WTC11 (cell line): ENCODE results near the gene LUM. TPM values are rescaled to one million over a fixed set of nuclear protein-coding genes. Genes with fewer than 3 reads are reported as not detected.

ENCODE experiments used
- ATAC-seq: fragments of 200-7000 bp; cut with Tn5 transposase; 2 replicates; pipeline ENCODE4 v1.10.0; 2021; ENCODE audit warnings: mild to moderate bottlenecking, moderate library complexity
- CTCF ChIA-PET: fragments of 300-600 bp; sonication (Branson Sonifier 250); formaldehyde crosslinking; loops from one replicate; lab custom pipeline; 2021; ENCODE audit warnings: antibody characterized with exemption; lab: Charles Lee
- POLR2A ChIA-PET: fragments of 350-600 bp; sonication (Branson Sonifier 250); formaldehyde crosslinking; loops from one replicate; lab custom pipeline; 2021; ENCODE audit warnings: antibody characterized with exemption; lab: Charles Lee
- DNase-seq: peaks from one replicate; pipeline ENCODE4 v3.0.0; 2021; ENCODE audit warnings: low spot score
- H3K27ac Mint-ChIP-seq: 2 replicates; pipeline ENCODE4 v1.8.0; 2021; ENCODE audit warnings: mixed read lengths
- H3K27me3 Mint-ChIP-seq: 2 replicates; pipeline ENCODE4 v1.8.0; 2021; ENCODE audit warnings: low read depth, mild to moderate bottlenecking, moderate library complexity, mixed read lengths
- H3K36me3 Mint-ChIP-seq: 2 replicates; pipeline ENCODE4 v1.8.0; 2021; ENCODE audit warnings: mixed read lengths
- H3K4me1 Mint-ChIP-seq: 2 replicates; pipeline ENCODE4 v1.8.0; 2022; ENCODE audit warnings: mixed read lengths
- H3K4me3 Mint-ChIP-seq: 2 replicates; pipeline ENCODE4 v1.8.0; 2021; ENCODE audit warnings: mild to moderate bottlenecking, moderate library complexity, mixed read lengths
- H3K9me3 Mint-ChIP-seq: 2 replicates; pipeline ENCODE4 v1.8.0; 2021; ENCODE audit warnings: mixed read lengths
- ATF1 ChIP-seq: sonication (generic); formaldehyde crosslinking; IDR thresholded peaks from 2 replicates; pipeline ENCODE4 v1.8.1; 2023; ENCODE audit warnings: mild to moderate bottlenecking, moderate library complexity, missing genetic modification reagents
- CBFB ChIP-seq: sonication (generic); formaldehyde crosslinking; IDR thresholded peaks from 2 replicates; pipeline ENCODE4 v1.8.1; 2022; ENCODE audit warnings: mild to moderate bottlenecking, low read depth, missing genetic modification reagents
- CREB1 ChIP-seq: sonication (generic); formaldehyde crosslinking; IDR thresholded peaks from 2 replicates; pipeline ENCODE4 v1.8.0; 2023; ENCODE audit warnings: mild to moderate bottlenecking, missing genetic modification reagents
- CREM ChIP-seq: sonication (generic); formaldehyde crosslinking; IDR thresholded peaks from 2 replicates; pipeline ENCODE4 v1.8.1; 2022; ENCODE audit warnings: mild to moderate bottlenecking, missing genetic modification reagents, moderate library complexity
- GABPB1 ChIP-seq: sonication (generic); formaldehyde crosslinking; IDR thresholded peaks from 2 replicates; pipeline ENCODE4 v1.8.1; 2023; ENCODE audit warnings: mild to moderate bottlenecking, missing genetic modification reagents
- HMGA2 ChIP-seq: fragments of 250-450 bp; sonication (Bioruptor Pico); IDR thresholded peaks from 2 replicates; pipeline ENCODE4 v1.4.0; 2021; ENCODE audit warnings: mild to moderate bottlenecking, moderate library complexity
- JAZF1 ChIP-seq: fragments of 250-450 bp; sonication (Bioruptor Pico); IDR thresholded peaks from 2 replicates; pipeline ENCODE4 v1.9.0; 2021; ENCODE audit warnings: moderate library complexity, mild to moderate bottlenecking, inconsistent platforms
- MXD4 ChIP-seq: fragments of 250-450 bp; sonication (Bioruptor Pico); IDR thresholded peaks from 2 replicates; pipeline ENCODE4 v1.8.0; 2021; ENCODE audit warnings: mild to moderate bottlenecking, moderate library complexity, borderline replicate concordance
- NFE2L1 ChIP-seq: sonication (generic); formaldehyde crosslinking; IDR thresholded peaks from 2 replicates; pipeline ENCODE4 v1.8.1; 2023; ENCODE audit warnings: missing genetic modification reagents
- NFYB ChIP-seq: sonication (generic); formaldehyde crosslinking; conservative IDR thresholded peaks from 2 replicates; pipeline ENCODE4 v1.8.0; 2022; ENCODE audit warnings: low read depth, missing genetic modification reagents
- NR1H2 ChIP-seq: sonication (generic); formaldehyde crosslinking; IDR thresholded peaks from 2 replicates; pipeline ENCODE4 v1.9.0; 2021; ENCODE audit warnings: mild to moderate bottlenecking, moderate library complexity, missing genetic modification reagents
- RELA ChIP-seq: sonication (generic); formaldehyde crosslinking; IDR thresholded peaks from 2 replicates; pipeline ENCODE4 v1.8.1; 2022; ENCODE audit warnings: missing genetic modification reagents, mild to moderate bottlenecking, borderline replicate concordance
- SMAD3 ChIP-seq: sonication (generic); formaldehyde crosslinking; IDR thresholded peaks from 2 replicates; pipeline ENCODE4 v1.8.0; 2022; ENCODE audit warnings: missing genetic modification reagents, mild to moderate bottlenecking, borderline replicate concordance
- SP1 ChIP-seq: sonication (generic); formaldehyde crosslinking; conservative IDR thresholded peaks from 2 replicates; pipeline ENCODE4 v1.8.1; 2022; ENCODE audit warnings: missing genetic modification reagents
- TCF7 ChIP-seq: sonication (generic); formaldehyde crosslinking; IDR thresholded peaks from 2 replicates; pipeline ENCODE4 v1.8.0; 2022; ENCODE audit warnings: mild to moderate bottlenecking, low read depth, missing genetic modification reagents, moderate library complexity
- TEAD4 ChIP-seq: sonication (generic); formaldehyde crosslinking; IDR thresholded peaks from 2 replicates; pipeline ENCODE4 v1.8.0; 2022; ENCODE audit warnings: mild to moderate bottlenecking, missing genetic modification reagents
- ZNF121 ChIP-seq: sonication (generic); formaldehyde crosslinking; IDR thresholded peaks from 2 replicates; pipeline ENCODE4 v1.8.0; 2023; ENCODE audit warnings: missing genetic modification reagents
- total RNA-seq: library from RNA; stranded (reverse); gene quantifications from 3 replicates; pipeline ENCODE4 v1.2.3, GENCODE V29; 2021
- TF ChIP-seq, protein P1 (sequence below): fragments of 250-450 bp; sonication (Bioruptor Pico); conservative IDR thresholded peaks from 2 replicates; pipeline ENCODE4 v1.9.0; 2021; ENCODE audit warnings: mild to moderate bottlenecking
- TF ChIP-seq, protein P2 (sequence below): fragments of 250-450 bp; sonication (Bioruptor Pico); IDR thresholded peaks from 2 replicates; pipeline ENCODE4 v1.9.0; 2021; ENCODE audit warnings: mild to moderate bottlenecking
- TF ChIP-seq, protein P3 (sequence below): fragments of 250-450 bp; sonication (Bioruptor Pico); IDR thresholded peaks from 2 replicates; pipeline ENCODE4 v1.8.0; 2021; ENCODE audit warnings: mild to moderate bottlenecking
- TF ChIP-seq, protein P4 (sequence below): sonication (generic); formaldehyde crosslinking; conservative IDR thresholded peaks from 2 replicates; pipeline ENCODE4 v1.8.1; 2023; ENCODE audit warnings: mild to moderate bottlenecking, low read depth, missing genetic modification reagents, moderate library complexity
- TF ChIP-seq, protein P5 (sequence below): sonication (generic); formaldehyde crosslinking; IDR thresholded peaks from 2 replicates; pipeline ENCODE4 v1.8.1; 2023; ENCODE audit warnings: mild to moderate bottlenecking, missing genetic modification reagents

The LUM gene
- total RNA-seq, 1 experiment from 2014 or later: 0.28 TPM

DNA sequence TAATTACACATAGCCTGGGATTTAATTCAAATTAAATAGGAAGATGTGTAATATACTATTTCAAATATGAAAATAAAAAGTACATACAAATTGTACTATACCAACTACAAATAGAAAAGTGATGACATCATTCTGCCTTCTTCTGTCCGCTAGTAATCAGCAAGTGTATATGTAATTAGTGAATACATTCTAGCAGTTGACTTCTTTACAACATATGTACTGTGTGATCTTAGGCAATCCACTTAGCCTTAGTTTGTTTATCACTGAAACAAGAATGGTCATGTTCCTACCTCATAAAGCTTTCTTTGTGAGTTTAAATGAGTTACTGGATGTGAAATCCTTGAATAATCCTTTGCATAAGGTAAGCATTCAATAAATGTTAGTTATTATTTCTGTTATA is 7.8 kb upstream of the LUM start (continued):
- TF ChIP-seq, protein P1, sequence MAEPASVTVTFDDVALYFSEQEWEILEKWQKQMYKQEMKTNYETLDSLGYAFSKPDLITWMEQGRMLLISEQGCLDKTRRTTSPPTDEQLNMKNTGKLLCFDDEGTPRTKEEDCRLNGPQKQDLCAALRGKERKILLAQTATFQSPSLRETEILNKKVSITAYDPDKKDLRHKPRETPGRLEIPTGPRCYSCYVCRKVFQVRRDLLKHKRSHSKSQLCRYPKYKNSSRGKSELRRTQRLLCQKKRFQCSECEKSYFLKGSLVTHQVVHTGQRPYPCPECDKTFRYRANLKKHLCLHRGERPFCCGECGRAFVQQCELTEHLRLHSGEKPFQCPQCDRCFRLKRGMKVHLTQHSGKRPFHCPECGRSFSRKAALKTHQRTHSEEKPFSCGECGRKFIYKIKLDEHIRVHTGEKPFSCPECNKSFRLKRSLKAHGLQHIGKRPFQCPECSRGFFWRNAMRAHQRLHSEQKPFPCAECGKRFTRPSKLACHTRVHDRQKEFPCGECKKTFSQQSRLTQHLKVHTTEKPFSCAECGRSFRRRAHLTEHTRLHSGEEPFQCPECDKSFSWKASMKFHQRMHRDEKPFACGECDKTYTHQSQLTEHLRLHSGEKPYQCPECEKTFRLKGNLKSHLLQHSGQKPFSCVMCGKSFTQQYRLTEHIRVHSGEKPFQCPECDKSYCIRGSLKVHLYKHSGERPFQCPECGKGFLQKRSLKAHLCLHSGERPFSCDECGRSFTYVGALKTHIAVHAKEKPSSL (CRISPR knock-in tag): no peak
- TF ChIP-seq, protein P2, sequence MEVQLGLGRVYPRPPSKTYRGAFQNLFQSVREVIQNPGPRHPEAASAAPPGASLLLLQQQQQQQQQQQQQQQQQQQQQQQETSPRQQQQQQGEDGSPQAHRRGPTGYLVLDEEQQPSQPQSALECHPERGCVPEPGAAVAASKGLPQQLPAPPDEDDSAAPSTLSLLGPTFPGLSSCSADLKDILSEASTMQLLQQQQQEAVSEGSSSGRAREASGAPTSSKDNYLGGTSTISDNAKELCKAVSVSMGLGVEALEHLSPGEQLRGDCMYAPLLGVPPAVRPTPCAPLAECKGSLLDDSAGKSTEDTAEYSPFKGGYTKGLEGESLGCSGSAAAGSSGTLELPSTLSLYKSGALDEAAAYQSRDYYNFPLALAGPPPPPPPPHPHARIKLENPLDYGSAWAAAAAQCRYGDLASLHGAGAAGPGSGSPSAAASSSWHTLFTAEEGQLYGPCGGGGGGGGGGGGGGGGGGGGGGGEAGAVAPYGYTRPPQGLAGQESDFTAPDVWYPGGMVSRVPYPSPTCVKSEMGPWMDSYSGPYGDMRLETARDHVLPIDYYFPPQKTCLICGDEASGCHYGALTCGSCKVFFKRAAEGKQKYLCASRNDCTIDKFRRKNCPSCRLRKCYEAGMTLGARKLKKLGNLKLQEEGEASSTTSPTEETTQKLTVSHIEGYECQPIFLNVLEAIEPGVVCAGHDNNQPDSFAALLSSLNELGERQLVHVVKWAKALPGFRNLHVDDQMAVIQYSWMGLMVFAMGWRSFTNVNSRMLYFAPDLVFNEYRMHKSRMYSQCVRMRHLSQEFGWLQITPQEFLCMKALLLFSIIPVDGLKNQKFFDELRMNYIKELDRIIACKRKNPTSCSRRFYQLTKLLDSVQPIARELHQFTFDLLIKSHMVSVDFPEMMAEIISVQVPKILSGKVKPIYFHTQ (CRISPR knock-in tag): no peak
- no peak for TF ChIP-seq NR1H2 (CRISPR knock-in tag)
- TF ChIP-seq TEAD4 (CRISPR knock-in tag): no peak
- no peak for TF ChIP-seq CREB1 (CRISPR knock-in tag)
- no peak for TF ChIP-seq NFE2L1 (CRISPR knock-in tag)
- TF ChIP-seq CREM: no peak

DNA sequence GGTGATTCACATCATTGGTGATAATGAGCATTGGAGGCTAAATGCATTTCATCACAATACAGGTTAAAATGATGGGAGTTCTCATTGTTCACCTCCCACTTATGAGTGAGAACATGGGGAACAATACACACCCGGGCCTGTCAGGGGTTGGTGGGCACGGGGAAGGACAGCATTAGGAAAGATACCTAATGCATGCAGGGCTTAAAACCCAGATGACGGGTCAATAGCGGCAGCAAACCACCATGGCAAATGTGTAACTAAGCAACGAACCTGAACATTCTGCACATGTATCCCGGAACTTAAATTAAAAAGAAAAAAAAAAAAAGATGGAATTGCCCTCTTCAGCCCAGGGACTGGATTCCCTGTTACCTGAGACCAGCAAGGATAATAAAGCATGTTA is 2.3 kb upstream of the LUM start:
- Mint-ChIP-seq H3K4me1 (peaks cover 6% of the 10 kb centered on the region), H3K36me3 (no peaks in the 10 kb centered on the region), H3K27me3 (no peaks in the 10 kb centered on the region), H3K27ac (no peak overlapping the region), H3K9me3 (no peaks in the 10 kb centered on the region), H3K4me3 (no peak overlapping the region)
- ChIA-PET POLR2A (no interaction called here), CTCF (no interaction called here)
- DNase-seq: no peak
- TF ChIP-seq, protein P3, sequence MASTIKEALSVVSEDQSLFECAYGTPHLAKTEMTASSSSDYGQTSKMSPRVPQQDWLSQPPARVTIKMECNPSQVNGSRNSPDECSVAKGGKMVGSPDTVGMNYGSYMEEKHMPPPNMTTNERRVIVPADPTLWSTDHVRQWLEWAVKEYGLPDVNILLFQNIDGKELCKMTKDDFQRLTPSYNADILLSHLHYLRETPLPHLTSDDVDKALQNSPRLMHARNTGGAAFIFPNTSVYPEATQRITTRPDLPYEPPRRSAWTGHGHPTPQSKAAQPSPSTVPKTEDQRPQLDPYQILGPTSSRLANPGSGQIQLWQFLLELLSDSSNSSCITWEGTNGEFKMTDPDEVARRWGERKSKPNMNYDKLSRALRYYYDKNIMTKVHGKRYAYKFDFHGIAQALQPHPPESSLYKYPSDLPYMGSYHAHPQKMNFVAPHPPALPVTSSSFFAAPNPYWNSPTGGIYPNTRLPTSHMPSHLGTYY: no peak
- TF ChIP-seq SMAD3 (CRISPR knock-in tag) (no peak), JAZF1 (CRISPR knock-in tag) (no peak), CBFB (no peak), RELA (CRISPR knock-in tag) (no peak), HMGA2 (CRISPR knock-in tag) (no peak), TCF7 (no peak), GABPB1 (no peak)
- TF ChIP-seq, protein P4, sequence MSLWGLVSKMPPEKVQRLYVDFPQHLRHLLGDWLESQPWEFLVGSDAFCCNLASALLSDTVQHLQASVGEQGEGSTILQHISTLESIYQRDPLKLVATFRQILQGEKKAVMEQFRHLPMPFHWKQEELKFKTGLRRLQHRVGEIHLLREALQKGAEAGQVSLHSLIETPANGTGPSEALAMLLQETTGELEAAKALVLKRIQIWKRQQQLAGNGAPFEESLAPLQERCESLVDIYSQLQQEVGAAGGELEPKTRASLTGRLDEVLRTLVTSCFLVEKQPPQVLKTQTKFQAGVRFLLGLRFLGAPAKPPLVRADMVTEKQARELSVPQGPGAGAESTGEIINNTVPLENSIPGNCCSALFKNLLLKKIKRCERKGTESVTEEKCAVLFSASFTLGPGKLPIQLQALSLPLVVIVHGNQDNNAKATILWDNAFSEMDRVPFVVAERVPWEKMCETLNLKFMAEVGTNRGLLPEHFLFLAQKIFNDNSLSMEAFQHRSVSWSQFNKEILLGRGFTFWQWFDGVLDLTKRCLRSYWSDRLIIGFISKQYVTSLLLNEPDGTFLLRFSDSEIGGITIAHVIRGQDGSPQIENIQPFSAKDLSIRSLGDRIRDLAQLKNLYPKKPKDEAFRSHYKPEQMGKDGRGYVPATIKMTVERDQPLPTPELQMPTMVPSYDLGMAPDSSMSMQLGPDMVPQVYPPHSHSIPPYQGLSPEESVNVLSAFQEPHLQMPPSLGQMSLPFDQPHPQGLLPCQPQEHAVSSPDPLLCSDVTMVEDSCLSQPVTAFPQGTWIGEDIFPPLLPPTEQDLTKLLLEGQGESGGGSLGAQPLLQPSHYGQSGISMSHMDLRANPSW: no peak
- ATAC-seq: no peak

DNA sequence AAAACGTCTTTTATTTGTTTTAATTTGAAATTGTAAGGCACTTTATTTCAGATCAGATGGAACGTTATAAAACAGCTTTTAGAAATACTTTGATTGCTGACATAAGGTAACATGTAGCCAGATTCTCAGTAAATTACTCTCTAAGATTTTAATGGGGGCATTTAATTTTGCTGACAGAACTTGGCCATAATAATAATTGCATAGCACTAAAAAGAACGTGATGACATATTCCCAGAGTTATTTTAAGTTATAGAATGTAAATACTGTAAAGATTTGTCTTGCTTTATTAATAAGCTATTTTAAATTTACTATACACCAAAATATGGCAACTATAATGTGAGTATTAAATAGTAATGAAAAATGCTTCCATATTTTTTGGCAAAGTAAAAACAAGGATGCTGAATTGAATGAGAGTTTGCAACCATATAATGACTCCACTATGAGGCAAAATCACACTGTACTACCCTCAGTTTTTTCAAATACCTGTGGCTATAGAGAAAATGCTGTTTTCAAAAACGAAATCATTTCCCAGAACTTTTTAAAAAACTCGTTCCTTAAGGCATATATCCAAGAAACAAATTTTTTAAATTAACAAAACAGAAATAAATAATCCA is 876 bp downstream of the LUM start:
- DNase-seq (no peak), ATAC-seq (no peak)
- Mint-ChIP-seq H3K27me3 (no peaks in the 10 kb centered on the region; the same call in 1 of the 2 replicates), H3K4me3 (no peak overlapping the region), H3K27ac (no peak overlapping the region), H3K4me1 (peaks cover 6% of the 10 kb centered on the region), H3K9me3 (no peaks in the 10 kb centered on the region), H3K36me3 (no peaks in the 10 kb centered on the region)
- POLR2A ChIA-PET: no interaction called here
- CTCF ChIA-PET: interaction anchor here (1.2 to 3.0 kb wide), 2 partner anchors 151 to 245 kb away, joined by 3 to 11 read pairs; no protein-coding TSS in a partner anchor
- TF ChIP-seq NFYB (CRISPR knock-in tag) (no peak), ATF1 (CRISPR knock-in tag) (no peak), ZNF121 (CRISPR knock-in tag) (no peak), SP1 (CRISPR knock-in tag) (no peak), CREB1 (CRISPR knock-in tag) (no peak), MXD4 (CRISPR knock-in tag) (no peak)
- TF ChIP-seq, protein P2 (CRISPR knock-in tag): no peak
- TF ChIP-seq, protein P5, sequence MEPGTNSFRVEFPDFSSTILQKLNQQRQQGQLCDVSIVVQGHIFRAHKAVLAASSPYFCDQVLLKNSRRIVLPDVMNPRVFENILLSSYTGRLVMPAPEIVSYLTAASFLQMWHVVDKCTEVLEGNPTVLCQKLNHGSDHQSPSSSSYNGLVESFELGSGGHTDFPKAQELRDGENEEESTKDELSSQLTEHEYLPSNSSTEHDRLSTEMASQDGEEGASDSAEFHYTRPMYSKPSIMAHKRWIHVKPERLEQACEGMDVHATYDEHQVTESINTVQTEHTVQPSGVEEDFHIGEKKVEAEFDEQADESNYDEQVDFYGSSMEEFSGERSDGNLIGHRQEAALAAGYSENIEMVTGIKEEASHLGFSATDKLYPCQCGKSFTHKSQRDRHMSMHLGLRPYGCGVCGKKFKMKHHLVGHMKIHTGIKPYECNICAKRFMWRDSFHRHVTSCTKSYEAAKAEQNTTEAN (CRISPR knock-in tag): no peak
